HG03066 (cell line): Measurements from ENCODE around the gene FBXO46.

Experiments used
- ATAC-seq: cut with Tn5 transposase; IDR thresholded peaks from one replicate; pipeline ENCODE4 v1.9.1; 2021; ENCODE audit warnings: low read depth; ENCODE audit not compliant: unreplicated experiment

Gene FBXO46, protein sequence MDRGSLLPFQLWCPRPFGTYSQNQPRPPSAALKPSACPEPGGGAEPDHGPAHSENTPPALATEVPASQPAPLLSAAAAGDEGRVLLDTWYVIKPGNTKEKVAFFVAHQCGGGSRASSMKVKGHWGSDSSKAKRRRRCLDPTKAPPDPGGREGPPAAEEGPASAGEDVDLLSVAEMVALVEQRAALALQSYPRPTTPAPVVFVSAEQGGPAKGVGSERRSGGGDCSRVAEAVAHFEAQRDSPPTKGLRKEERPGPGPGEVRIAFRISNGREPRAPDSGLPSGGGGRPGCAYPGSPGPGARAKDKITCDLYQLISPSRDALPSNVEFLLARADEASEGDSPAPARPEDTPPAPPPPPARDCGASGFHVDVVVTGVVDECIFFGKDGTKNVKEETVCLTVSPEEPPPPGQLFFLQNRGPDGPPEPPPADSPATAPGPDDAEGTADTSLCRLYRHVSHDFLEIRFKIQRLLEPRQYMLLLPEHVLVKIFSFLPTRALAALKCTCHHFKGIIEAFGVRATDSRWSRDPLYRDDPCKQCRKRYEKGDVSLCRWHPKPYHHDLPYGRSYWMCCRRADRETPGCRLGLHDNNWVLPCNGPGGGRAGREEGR

DNA sequence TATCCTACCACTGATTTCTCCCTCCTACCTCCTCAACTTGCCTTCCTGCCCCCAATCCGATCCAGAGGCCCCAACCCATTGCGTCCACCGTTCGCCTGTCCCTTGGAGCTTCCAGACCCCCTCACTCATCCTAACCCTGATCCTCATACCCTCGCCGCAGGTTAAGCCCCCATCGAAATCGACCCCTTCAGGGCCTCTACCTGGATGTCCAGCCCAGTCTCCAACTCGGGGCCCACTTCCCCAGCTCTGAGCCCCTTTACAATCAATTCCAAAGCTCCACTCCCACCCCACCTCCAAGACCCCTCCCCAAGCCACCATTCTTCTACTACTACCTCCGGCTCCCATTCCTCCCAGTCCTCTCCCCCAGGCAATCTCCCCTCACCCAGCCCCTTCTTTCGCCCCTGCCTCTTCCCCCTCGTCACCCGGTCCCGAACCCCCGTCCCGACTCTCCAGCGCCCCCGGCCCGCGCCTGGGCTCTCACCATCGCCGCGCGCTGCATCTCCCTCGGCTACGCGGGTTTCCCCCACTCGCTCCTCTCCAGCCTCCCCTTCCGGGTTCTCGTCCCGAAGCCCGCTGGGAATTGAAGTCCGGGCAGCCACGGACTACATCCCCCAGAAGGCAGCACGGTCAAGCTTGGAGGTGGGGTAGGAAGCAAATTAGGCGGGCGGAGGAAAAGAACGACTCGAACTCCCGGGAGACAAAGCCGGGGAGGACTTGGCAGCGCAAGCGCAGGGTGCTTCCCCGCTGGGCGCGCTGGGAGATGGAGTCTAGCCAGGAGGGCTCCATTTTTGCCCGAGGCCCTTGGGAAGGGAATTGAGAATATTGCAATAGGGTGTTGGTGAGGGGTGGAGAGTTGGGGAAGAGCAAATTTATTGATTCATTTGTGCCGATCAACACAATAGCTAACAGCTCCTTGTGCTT is at the start of gene FBXO46:
TSS of gene FBXO46 (minus strand) at position 529 of the 921 bp plus-strand sequence. CDS start 17,401 bp downstream, outside the sequence.
- peak; percentile 96 for ATAC-seq

DNA sequence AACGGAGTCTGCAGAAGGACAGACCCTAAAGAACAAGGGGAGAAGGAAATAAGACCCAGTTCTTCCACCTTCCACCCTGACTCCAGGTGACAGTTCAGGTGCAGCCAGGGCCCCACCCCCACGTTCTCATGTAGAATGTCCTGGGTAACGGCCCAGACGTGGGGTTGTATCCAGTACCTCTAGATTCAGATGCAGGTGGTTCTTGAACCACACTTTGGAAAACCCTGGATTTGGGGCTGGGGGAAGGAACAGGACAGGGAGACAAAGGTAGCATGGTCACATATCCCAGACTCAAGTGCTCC is 49.4 kb upstream of the FBXO46 start:
- no peak for ATAC-seq

DNA sequence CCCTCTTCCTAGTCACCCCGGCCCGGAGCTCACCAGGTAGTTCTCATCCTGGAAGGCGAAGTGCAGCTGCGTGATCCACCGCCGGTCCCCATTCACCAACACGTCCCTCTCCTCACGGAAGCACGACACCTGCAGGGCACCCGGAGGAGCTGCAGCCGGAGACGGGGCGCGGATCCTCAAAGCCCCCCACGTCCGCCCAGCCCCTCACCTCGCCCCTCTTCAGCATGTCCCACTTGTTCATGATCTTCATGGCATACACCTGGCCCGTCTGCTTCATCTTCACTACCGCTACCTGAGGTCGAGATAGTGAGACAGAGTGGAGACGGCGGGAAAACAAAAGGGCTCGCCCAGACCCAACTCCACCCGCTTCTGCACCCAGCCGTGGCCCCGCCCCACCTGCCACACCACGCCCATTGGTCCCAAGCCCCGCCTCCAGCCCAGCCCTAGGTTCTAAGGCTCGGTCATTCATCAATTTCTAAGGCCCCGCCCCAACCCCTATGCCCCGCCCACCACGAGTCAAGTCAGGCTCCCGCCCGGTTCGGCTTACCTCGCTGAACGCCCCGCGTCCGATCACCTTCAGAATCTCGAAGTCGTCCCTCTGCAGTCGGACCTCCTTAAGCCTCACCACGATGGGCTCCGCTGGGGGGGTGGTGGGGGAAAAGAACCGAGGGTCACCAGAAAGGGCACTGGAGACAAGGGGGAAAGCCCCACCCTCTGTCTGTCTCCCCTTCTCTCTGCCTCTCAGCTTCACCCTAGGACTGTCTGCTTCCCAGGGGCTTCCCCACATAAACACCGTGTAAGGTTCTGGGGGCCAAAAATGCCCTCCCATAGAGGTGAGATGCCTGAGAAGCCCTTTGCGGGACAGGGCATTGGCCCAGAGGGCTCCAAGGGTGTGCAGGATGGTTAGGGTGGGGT is 48.8 kb upstream of the FBXO46 start:
- peak; percentile 88 for ATAC-seq

GRCh38 chr19:45778010-45778661 is 47.4 kb upstream of the FBXO46 start:
- no peak for ATAC-seq

GRCh38 chr19:45777395-45777961 is 46.8 kb upstream of the FBXO46 start:
- no peak for ATAC-seq

GRCh38 chr19:45774765-45775164 is 44.1 kb upstream of the FBXO46 start:
- ATAC-seq, result no peak

DNA sequence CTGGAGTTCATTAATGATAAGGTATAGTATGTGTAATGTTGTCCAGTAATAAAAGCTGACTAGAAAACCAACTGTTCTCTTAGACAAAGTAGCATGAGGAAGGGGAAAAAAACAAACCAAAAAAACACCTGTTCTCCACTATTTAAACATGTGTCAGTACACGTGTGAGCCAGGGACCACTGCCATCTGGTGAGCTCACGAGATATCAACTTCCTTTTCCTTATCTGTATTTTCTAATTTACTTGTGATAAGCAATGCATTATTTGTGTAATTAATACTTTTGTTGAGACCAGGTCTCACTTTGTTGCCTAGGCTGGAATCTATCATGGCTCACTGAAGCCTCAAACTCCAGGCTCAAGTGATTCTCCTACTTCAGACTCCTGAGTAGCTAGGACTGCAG is 42.7 kb upstream of the FBXO46 start:
- no peak for ATAC-seq

DNA sequence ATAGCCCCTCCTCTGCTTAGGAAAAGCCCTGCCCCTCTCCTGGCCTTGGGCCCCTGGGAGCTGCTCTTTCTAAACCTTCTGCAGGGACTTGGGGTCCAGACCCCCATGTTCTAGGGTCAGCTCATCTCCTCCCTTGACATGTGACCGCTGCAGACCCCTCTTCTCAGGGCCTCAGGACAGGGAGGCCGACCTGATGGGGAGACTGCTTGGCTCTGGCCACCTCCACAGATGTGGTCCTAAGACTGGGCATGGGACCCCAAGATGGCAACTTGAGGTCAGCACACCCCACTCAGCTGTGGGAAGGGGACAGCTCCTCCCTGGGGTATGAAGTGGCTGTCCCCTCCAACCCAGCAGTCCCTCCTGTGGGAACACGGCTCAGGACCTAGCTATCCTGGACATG is 42.2 kb upstream of the FBXO46 start:
- no peak for ATAC-seq

- no peak for ATAC-seq
These were observed 41.6 kb upstream of the FBXO46 start for GRCh38 chr19:45772130-45772840.

GRCh38 chr19:45771311-45771933 is 40.7 kb upstream of the FBXO46 start:
- ATAC-seq, result no peak

- ATAC-seq, result peak; percentile 53
These were observed 39.8 kb upstream of the FBXO46 start for GRCh38 chr19:45770192-45771101.

- no peak for ATAC-seq
These were observed 39.1 kb upstream of the FBXO46 start for GRCh38 chr19:45769821-45770191.

DNA sequence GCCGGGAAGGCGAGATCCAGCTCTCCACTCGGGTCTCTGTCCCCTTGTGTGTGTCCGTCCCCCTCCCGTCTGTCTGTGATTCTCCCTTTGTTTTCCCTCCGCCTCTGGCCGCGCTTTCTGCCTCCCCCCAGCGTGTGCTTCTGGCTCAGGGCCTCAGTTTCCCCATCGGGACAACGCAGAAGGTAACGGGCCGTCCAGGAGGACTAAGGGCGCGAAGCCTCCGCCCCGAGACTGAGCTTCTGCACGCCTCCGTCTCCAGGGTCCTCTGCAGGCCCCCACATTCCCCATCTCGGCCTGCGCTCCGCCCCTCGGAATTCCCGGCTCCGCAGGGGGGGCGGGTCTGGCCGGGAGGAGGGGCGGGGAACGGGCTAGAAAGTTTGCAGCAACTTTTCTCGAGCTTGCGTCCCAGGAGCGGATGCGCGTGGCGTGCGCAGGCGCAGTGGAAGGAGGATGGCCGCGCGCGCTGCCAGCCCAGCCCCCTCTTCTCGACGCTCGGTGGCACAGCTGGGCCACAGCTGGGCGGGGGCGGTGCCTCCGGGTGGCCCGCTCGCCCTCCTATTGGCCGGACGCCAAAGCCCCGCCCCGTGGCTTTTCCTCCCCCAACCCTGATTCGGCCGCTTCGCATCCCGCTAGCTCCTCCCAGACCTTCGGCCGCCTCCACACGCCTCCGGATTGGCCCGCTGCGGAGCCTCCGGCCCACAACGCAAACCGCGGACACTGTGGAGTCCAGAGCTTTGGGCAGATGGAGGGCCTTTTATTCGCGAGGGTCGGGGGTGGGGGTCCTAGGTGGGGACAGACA is 38.5 kb upstream of the FBXO46 start, which contains the start of gene SIX5:
TSS of gene SIX5 (minus strand) at position 269 of the 799 bp plus-strand sequence. CDS start 408 bp downstream, outside the sequence.
- ATAC-seq, result peak; percentile 47

DNA sequence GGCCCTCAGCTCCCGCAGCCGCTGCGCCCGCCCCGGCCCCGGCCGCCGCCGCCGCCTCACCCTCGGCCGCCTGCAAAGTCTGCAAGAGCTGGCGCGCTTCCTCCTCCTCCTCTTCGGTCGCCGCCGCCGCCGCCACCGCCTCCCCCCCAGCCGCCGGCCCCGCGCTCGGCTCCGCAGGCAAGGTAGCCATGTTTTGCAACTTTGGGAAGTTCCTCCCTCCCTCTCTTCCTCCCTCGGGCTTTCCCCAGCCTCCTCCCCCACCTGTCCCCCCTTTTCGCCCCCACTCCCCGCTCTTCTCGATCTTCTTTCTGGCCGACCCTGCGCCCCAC is 37.9 kb upstream of the FBXO46 start:
- ATAC-seq, result no peak

- ATAC-seq, result no peak
These were observed 37.4 kb upstream of the FBXO46 start for GRCh38 chr19:45767881-45768654.

DNA sequence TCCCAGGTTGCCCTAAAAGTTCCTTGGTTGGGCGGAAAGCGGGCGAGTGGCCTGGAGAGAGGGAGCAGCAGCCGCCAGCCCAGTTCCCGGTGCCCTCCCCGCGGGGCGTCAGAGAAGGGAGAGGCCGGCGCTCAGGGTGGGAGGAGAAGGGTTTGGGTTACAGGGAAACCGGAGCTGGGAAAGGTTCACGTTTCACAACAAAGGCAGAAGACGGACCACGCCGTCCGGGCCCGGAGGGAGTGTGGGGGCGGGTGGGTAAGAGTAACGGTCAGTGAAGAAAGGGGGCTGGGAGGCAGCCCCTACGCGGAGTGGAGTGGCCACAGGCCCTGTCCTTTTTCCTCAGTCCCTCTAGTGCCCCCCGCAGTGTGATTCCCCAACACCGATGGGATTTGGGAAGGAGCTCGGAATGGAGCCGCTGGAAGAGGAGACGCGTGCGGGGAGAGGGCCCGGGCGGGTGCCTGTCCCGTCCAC is 36.7 kb upstream of the FBXO46 start:
- no peak for ATAC-seq
